HG03135 (cell line): ENCODE measurements around the gene SMAD3.
"Not testable (repeated sequence)": the region's sequence is repeated elsewhere in the genome, so short reads cannot be mapped to it uniquely, and the experiment has no call there.

Experiments
- ATAC-seq: cut with Tn5 transposase; IDR thresholded peaks from one replicate; pipeline ENCODE4 v1.9.1; 2021; ENCODE audit warnings: mild to moderate bottlenecking, moderate library complexity; ENCODE audit not compliant: unreplicated experiment

Gene SMAD3

DNA sequence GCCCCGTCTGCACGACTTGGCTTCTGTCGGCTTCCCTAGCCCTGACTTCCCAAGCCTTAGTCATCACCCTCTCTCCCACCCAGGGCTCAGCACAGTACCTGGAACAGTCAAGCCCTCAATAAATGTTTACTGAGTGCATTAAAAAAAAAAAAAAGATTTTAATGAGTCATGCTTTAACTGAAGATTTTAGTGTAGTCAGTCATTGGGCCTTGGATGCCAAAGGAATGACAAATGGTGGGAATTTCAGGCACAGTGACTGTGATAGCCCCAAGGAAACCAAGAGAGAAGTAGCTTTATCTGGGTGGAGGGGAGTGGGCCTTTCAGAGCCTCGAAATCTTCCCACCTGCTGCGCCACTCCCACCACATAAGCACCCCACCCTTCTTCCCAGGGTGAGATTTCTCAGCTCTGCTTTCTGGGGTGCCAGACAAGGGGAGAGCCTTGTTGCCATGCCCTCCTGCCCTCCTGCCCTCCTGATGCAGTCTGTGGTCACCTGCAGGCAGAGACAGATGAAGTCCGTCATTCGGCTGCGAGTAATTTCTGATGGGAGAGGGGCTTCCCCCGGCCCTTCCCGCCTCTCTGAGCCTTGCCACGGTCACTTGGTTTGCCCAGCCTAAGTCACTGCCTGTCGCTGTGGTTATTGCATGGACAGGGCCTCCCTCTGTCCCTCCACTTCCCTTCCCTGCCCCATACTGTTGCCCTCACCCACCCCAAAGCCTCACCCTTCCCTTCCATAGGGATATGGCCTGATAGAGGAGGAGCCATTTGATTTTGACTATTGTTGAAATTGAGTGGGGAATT, 41.8 kb downstream of the SMAD3 start:
- ATAC-seq = no peak

DNA sequence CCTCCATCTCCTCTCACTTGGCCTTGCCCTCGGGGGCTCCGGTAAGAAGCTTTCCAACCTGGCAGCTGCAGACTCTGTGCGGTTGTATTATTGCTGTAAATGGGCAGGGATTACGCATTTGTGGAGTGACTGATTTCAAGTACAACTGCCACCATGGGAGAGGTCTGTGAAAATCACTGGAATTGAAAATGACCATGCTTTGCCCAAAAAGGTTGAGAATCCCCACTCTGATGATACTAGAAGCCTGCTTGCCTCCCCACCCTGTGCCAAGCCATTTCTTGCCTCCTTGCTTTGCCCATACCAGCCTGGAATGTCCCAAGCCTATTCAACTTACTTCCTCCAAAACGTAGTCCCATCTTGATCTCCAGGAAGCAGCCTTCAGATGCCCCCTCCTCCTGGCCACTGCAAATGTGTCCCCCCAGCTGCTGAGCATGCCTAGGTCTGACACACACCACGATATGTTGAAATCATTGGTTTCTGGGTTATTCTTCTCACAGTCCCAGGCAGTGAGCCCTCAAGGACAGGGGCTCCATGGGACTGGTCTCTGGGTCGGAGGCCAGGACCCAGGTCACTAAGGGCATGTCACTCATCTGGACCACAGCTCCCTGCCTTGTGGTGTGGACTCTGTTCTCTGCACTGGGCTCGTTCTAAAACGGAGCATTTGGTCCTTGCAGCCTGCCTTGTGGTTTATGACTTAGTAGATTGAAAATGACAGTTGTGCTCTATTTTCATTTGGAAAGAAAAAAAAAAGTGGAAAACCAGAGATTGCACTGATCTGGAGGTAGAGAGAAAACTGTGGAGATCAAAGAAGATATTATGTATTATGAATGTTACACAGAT, 42.9 kb downstream of the SMAD3 start:
- no peak for ATAC-seq

DNA sequence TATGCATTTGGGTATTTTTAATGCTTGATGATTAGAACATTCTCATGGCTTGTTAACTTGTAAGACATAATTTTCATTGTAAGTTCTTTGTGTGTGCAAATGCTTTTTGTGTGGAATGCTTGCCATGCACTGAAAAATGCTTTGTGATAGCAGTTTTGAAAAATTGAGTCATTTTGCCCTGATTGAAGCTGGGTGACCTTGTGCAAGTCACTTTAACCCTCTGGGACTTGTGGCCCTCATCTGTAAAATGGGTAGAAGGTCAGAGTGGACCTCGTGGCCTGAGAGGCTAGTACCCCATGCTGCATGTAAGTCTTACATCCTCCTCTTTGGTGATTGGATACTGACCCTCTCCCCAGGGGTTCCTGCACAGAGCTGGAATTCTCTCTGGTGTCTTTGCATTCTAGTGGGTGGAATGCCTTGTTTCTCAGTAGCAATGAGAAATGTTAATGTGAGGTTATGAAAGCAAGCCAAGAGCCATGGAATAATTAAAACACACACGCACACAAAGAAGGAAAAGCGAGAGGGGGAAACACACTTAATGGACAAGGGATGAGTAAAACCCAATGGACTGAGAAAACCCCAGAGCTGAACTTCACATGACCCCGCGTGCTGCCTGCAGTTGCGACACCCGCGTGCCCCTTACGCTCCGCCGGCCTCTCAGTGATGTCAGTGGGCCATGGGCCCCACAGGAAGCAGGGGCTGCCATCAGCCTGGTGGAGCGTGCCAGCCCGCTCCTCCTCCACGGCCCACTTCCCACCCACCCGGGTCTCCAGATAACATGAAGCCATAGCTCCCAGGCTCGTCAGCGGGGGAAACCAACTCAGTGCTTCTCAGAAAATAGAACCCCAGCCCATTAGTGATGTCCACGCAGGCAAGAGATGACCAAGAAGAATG, 44.0 kb downstream of the SMAD3 start:
- ATAC-seq = peak; percentile 65

DNA sequence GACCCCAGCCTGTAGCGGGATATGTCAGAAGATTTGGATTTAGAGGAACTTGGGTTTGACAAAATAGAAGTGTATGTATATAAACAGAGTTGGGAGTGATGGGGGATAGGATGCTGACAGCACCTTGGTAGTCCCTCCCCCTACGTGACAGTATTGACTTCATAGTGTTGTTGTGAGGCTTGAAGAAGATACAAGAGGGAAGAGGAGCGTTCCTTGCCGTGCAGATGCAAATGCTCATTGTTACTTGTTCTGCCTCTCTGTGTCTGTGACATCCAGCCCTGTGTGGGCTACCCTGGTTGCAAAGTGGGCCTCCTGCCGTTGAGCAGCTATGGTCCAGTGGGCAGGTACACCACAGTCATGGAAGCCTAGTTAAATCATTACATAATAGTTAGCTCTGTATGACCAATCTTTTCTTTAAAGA, 45.0 kb downstream of the SMAD3 start:
- ATAC-seq = peak; percentile 46

DNA sequence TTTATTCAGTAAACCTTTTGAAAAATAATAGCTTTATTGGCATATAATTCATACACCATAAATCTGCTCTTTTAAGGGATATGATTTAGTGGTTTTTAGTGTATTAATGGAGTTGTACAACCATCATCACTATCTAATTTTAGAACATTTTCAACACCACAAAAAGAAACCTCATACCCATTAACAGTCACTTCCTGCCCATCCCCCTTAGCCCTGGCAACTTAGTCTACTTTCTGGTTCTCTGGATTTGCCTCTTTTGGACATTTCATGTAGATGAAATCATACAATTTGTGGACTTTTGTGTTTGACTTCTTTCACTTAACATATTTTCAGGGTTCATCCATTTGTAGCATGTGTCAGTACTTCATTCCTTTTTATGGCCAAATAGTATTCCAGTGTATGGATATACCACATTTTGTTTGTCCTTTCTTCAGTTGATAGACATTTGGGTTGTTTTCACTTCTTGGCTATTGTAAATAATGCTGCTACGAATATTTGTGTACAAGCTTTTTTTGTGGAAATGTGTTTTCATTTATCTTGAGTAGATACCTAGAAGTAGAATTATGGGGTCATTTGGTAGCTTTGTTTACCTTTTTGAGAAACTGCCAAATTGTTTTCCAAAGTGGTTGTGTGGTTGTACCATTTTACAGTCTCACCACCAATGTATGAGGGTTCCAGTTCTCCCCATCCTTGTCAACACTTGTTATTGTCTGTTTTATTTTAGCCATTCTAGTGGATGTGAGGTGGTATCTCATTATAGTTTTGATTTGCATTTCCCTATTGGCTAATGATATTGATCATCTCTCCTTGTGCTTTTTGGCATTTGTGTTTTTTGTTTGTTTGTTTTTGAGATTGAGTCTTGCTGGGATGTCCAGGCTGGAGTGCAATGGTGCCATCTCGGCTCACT, 45.8 kb downstream of the SMAD3 start:
- no peak for ATAC-seq

GRCh38 chr15:67114046-67114445, 48.6 kb downstream of the SMAD3 start:
- ATAC-seq = no peak

- no peak for ATAC-seq
Observed at GRCh38 chr15:67114846-67115585, 49.6 kb downstream of the SMAD3 start.

DNA sequence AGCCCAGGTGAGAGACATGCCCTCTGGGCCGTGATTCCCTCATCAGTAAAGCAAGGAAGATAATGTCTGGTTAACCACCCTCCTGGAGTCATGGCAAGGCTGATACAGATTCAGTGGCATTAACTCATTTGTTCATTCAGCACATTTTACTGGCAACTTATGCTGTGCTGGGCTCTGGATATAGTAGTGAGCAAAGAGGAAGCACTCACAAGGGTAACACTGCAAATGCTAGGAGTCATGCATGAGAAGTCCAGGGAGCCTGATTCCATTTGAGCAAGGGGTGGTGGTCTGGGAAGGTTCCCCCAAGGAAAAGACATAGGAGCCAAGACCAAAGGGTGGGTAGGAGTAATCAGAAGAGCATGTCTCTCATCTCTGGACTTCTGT, 50.2 kb downstream of the SMAD3 start:
- ATAC-seq = no peak

- ATAC-seq = no peak
Observed at GRCh38 chr15:67116742-67117141, 51.3 kb downstream of the SMAD3 start.

- no peak for ATAC-seq
Observed at GRCh38 chr15:67117370-67117769, 52.0 kb downstream of the SMAD3 start.

DNA sequence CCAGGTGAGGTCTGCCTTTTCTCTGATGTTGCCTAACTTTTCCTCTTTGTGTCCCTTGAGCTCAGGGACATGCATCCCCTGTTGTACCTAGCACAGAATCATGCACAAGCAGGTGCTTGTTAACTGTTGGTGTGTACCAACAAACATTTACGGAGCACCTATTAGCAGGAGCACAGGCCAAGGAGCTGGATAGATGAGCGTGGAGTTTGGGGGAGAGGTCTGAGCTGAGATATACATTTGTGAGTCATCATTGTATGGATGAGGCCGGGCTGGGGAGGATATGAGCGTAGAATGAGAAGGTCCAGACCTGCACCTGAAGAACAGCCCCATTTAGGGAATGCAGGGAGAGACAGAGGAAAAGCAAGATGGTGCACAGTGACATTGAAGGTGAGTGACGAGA, 53.4 kb downstream of the SMAD3 start:
- no peak for ATAC-seq

- no peak for ATAC-seq
Observed at GRCh38 chr15:67119238-67119846, 53.9 kb downstream of the SMAD3 start.

GRCh38 chr15:67120009-67120838, 54.8 kb downstream of the SMAD3 start:
- ATAC-seq = no peak

DNA sequence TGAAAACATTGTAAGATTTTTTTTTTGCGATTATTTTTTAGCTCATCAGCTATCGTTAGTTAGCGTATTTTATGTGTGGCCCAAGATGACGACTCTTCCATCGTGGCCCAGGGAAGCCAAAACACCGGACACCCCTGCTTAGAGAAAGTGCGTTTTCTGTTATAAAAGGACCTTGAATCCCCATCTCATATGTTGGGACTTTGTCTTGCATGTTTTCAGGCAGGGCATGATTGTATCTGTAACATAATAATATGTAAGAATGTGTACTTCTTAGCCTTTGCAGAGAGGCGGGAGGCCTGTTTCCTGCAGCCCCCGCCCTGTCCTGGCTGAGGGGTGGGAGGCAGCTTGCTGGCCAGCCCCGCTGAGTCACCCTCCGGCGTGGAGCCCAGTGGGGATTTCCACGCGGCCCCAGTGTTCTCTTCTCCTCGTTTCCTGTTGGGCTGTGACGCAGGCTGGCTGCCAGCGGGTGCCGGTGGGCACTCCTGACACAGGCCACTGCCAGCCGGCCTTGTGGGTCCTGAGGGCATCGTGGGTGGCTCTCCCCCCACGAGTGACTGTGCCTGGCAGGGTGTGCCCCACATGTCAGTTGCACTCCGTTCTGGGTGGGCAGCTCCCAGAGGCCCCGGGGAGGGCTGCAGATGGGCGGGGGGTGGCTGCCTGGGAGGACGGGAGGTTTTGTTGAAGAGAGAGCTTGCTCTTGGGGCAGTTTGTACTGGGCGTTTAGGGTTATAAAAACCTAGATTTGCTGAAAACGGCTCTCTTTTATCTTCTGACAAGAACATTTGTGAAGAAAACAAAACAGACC, 55.6 kb downstream of the SMAD3 start:
- ATAC-seq = peak; percentile 57

GRCh38 chr15:67121644-67122605, 56.5 kb downstream of the SMAD3 start:
- ATAC-seq = no peak

GRCh38 chr15:67122816-67123215, 57.4 kb downstream of the SMAD3 start:
- ATAC-seq = not testable (repeated sequence)
